Upper lobe of right lung (tissue), 1 donor: ENCODE measurements around the gene ZNF609. TPM values are rescaled to one million over a fixed set of nuclear protein-coding genes. Genes with fewer than 3 reads are reported as not detected.

ENCODE experiments used
- ATAC-seq: fragments of 200-7000 bp; cut with Tn5 transposase; one replicate; pipeline ENCODE4 v1.9.1; 2020; ENCODE audit warnings: mild to moderate bottlenecking, moderate library complexity
- DNase-seq: peaks from one replicate; pipeline ENCODE4 v3.0.0-alpha.2; 2020
- H3K27ac ChIP-seq: fragments of 200-600 bp; one replicate; pipeline ENCODE4 v1.8.0; 2022
- H3K27me3 ChIP-seq: fragments of 200-600 bp; one replicate; pipeline ENCODE4 v1.8.0; 2022; ENCODE audit warnings: mild to moderate bottlenecking
- H3K36me3 ChIP-seq: fragments of 200-600 bp; one replicate; pipeline ENCODE4 v1.8.0; 2022
- H3K4me1 ChIP-seq: fragments of 200-600 bp; one replicate; pipeline ENCODE4 v1.8.0; 2022
- H3K4me3 ChIP-seq: fragments of 200-600 bp; one replicate; pipeline ENCODE4 v1.8.0; 2022; ENCODE audit warnings: mild to moderate bottlenecking
- H3K9me3 ChIP-seq: fragments of 200-600 bp; one replicate; pipeline ENCODE4 v1.8.0; 2022
- intact Hi-C: fragments of 100-400 bp; cut with DNase I; formaldehyde crosslinking; loops from one replicate; pipeline ENCODE4 v1.11.0; 2022
- total RNA-seq: library from RNA; stranded (reverse); fragmentation: NEBNext Ultra II Directional; extraction: Animal tissue kit (Norgen Biotek cat#: 25700); gene quantifications from one replicate; pipeline ENCODE4 v1.2.1, GENCODE V29; 2021
- TF ChIP-seq, protein P1 (sequence below): fragments of 200-600 bp; IDR thresholded peaks from one replicate; pipeline ENCODE4 v1.8.0; 2022; ENCODE audit warnings: antibody characterized with exemption
- donor health status: DM: no; HTN: yes; CAD: no; lungs with severe emphysema.

The ZNF609 gene
- total RNA-seq, 1 donor from 2014 or later: 45.4 TPM

GRCh38 chr15:64559243-64559642 is 98.9 kb downstream of the ZNF609 start:
- intact Hi-C loops: no loop called here
- DNase-seq (no peak), ATAC-seq (no peak)
- H3K27ac ChIP-seq: no peak overlapping the region
- H3K27me3 ChIP-seq: no peaks in the 10 kb centered on the region
- peaks cover 15% of the 10 kb centered on the region for H3K4me1 ChIP-seq
- no peaks in the 10 kb centered on the region for H3K36me3 ChIP-seq
- no peak overlapping the region for H3K4me3 ChIP-seq
- TF ChIP-seq, protein P1, sequence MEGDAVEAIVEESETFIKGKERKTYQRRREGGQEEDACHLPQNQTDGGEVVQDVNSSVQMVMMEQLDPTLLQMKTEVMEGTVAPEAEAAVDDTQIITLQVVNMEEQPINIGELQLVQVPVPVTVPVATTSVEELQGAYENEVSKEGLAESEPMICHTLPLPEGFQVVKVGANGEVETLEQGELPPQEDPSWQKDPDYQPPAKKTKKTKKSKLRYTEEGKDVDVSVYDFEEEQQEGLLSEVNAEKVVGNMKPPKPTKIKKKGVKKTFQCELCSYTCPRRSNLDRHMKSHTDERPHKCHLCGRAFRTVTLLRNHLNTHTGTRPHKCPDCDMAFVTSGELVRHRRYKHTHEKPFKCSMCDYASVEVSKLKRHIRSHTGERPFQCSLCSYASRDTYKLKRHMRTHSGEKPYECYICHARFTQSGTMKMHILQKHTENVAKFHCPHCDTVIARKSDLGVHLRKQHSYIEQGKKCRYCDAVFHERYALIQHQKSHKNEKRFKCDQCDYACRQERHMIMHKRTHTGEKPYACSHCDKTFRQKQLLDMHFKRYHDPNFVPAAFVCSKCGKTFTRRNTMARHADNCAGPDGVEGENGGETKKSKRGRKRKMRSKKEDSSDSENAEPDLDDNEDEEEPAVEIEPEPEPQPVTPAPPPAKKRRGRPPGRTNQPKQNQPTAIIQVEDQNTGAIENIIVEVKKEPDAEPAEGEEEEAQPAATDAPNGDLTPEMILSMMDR: no peak
- H3K9me3 ChIP-seq: no peaks in the 10 kb centered on the region

DNA sequence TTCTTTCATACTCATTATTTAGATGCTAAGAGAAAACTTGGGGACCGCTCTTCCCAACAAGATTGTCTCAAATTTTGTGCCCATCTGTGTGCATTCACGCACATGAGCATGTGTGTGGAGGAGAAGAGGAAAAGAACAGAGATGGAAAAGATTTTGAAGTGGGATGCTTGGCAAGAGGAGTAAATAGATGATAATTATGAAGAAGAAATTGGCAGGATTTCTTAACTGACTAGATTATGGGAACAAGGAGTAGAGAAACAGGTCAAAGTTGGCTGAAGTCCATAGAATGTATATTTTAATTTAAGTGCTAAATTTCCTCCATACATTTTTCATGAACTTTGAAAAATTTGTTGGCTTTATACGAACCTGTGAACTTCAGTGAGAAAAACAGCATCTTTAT is 100.1 kb downstream of the ZNF609 start:
- intact Hi-C loops: no loop called here
- Histone ChIP-seq H3K4me1 (peaks cover 15% of the 10 kb centered on the region), H3K27ac (no peak overlapping the region), H3K4me3 (no peak overlapping the region), H3K36me3 (peaks cover 3% of the 10 kb centered on the region), H3K27me3 (no peaks in the 10 kb centered on the region), H3K9me3 (no peaks in the 10 kb centered on the region)
- TF ChIP-seq, protein P1: no peak
- ATAC-seq (no peak), DNase-seq (no peak)

GRCh38 chr15:64560998-64561397 is 100.6 kb downstream of the ZNF609 start:
- peaks cover 3% of the 10 kb centered on the region for H3K36me3 ChIP-seq
- TF ChIP-seq, protein P1: no peak
- H3K27me3 ChIP-seq: no peaks in the 10 kb centered on the region
- H3K9me3 ChIP-seq: no peaks in the 10 kb centered on the region
- no peak overlapping the region for H3K4me3 ChIP-seq
- ATAC-seq (no peak), DNase-seq (no peak)
- H3K4me1 ChIP-seq: peaks cover 15% of the 10 kb centered on the region
- intact Hi-C loops: no loop called here
- no peak overlapping the region for H3K27ac ChIP-seq

DNA sequence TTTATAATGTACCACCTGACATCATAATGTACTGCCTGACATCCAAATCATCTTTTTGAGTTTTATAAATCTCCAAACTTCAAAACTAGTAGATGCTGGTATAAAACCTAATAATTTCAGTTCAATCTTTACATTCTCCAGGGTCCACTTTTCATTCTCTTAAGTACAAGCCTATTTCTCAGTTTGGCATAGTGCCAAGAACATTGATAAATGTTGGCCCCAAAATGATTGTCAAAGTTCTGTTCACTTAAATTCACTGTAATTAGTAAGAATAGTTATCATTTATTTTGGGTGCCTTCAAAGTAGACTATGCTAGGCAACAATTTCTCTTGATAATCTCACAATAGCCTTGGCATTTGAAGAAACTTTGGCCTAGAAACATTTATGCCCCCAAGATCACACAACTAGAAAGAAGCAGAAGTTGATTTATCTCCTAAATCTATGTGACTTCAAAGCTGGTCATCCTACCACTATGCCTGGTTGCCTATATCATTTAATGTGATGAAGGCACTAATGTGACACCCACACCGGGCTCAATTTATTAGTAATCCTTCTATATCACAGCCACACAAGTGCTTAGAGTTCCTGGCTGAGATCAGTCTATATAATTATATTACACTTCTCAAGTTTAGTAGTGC is 101.7 kb downstream of the ZNF609 start:
- intact Hi-C loops: no loop called here

DNA sequence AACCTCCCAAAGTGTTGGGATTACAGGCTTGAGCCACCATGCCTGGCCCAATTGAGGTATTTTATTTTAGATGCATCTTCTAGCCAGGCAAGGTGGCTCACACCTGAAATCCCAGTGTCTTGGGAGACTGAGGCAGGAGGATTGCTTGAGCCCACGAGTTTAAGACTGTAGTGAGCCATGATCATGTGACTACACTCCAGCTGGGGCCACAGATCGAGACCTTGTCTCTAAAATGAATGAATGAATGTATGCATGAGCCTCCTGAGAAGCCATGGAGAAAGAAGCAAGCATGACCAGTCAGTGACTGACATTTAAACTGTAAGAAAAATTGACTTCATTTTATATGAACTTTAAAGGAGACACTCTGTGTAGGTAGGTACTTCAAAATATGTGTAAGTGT is 105.7 kb downstream of the ZNF609 start:
- TF ChIP-seq, protein P1: no peak
- Histone ChIP-seq H3K27me3 (no peaks in the 10 kb centered on the region), H3K4me3 (no peak overlapping the region), H3K4me1 (peaks cover 10% of the 10 kb centered on the region), H3K9me3 (no peaks in the 10 kb centered on the region), H3K27ac (no peak overlapping the region), H3K36me3 (peaks cover 3% of the 10 kb centered on the region)
- DNase-seq (no peak), ATAC-seq (no peak)
- intact Hi-C loops: no loop called here

More for the DNA sequence above, 101.7 kb downstream of the ZNF609 start:
- Histone ChIP-seq H3K4me3 (no peak overlapping the region), H3K36me3 (peaks cover 3% of the 10 kb centered on the region), H3K27me3 (no peaks in the 10 kb centered on the region), H3K9me3 (no peaks in the 10 kb centered on the region), H3K4me1 (peaks cover 25% of the 10 kb centered on the region), H3K27ac (no peak overlapping the region)
- ATAC-seq: no peak
- TF ChIP-seq, protein P1: no peak
- no peak for DNase-seq
